Suprapubic skin (tissue), 4 donors: ENCODE measurements around the gene TBC1D5.

Experiments used
- POLR2A ChIP-seq, 2 donors: fragments of 450-650 bp; IDR thresholded peaks; one replicate each; pipeline ENCODE4 v1.6.1; 2017; ENCODE audit warnings: antibody characterized with exemption in 2 of 2, mild to moderate bottlenecking in 2 of 2, moderate library complexity in 2 of 2
- POLR2AphosphoS5 ChIP-seq, 3 donors: sonication (generic); formaldehyde crosslinking; IDR thresholded peaks; one replicate each; pipeline ENCODE4 v1.6.1; 2017; ENCODE audit warnings: antibody characterized with exemption in 3 of 3
- TF ChIP-seq, protein P1 (sequence below), 2 donors: fragments of 200-600 bp in 1 of 2; fragments of 450-650 bp in 1 of 2; sonication (generic) in 1 of 2; IDR thresholded peaks; one replicate each; pipeline ENCODE4 v1.5.1; 2016 to 2019; ENCODE audit warnings: antibody characterized with exemption in 2 of 2, mild to moderate bottlenecking in 1 of 2, moderate library complexity in 1 of 2

- TF ChIP-seq POLR2AphosphoS5 (IDR thresholded peaks at IDR 0.05): no peak
- TF ChIP-seq, protein P1, sequence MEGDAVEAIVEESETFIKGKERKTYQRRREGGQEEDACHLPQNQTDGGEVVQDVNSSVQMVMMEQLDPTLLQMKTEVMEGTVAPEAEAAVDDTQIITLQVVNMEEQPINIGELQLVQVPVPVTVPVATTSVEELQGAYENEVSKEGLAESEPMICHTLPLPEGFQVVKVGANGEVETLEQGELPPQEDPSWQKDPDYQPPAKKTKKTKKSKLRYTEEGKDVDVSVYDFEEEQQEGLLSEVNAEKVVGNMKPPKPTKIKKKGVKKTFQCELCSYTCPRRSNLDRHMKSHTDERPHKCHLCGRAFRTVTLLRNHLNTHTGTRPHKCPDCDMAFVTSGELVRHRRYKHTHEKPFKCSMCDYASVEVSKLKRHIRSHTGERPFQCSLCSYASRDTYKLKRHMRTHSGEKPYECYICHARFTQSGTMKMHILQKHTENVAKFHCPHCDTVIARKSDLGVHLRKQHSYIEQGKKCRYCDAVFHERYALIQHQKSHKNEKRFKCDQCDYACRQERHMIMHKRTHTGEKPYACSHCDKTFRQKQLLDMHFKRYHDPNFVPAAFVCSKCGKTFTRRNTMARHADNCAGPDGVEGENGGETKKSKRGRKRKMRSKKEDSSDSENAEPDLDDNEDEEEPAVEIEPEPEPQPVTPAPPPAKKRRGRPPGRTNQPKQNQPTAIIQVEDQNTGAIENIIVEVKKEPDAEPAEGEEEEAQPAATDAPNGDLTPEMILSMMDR (IDR thresholded peaks at IDR 0.05): no peak
- TF ChIP-seq POLR2A (IDR thresholded peaks at IDR 0.05): no peak
These were observed 285.8 kb downstream of the TBC1D5 start for GRCh38 chr3:17456650-17457049.
